ENCODE results near the gene MIDN.
"Not testable (repeated sequence)": the region's sequence is repeated elsewhere in the genome, so short reads cannot be mapped to it uniquely, and the experiment has no call there.

MIDN gene

DNA sequence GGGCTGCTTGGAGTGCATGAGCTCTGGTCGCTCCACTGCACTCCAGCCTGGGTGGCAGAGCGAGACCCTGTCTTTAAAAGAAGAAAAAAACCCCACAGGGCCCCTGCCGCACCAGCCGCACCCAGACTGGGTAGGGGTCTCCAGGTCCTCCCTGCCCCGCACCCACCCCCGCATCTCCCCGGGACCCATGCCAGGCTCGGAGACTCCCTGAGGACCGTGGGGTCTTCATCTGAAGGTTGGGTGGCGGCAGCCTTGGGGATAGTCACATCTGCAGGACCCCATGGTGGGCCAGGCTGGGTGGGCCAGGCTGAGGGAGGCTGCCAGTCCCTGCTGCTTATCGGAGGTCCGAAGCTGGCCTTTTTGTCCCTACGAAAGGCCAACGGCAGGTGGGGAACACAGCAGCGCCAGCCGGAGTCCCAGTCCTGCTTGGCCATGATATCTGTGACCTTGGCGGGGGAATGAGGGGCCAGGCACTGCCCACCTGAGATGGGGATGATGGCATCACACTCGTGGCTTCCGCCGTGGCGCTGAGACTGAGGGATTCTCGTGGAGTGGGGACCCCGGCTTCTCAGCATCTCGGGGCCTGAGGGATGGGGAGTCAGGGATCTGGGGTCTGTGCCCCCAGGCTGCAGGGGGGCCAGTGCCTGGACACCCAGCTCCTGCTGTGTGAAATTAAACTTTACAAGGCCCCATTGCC, 48.3 kb downstream of the MIDN start:
- DNase-seq, result no peak

DNA sequence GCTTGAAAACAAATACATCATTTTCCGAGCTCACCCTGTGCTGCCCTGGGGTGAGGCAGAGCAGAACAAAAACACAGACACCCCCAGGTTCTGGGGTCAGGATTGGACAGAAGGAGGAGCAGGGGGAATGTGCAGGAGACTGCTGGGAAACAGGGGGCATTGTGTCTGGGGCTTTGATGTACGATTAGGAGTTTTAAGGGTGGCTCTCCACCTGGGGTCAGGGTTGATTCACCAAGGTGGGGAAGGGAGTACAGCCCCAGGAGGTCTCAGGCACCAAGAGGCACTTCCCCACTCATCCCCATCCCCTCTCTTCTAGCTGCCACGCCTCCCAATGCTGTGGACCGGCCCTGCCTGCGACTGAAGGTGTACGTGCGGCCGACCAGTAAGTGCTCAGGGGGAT, 49.9 kb downstream of the MIDN start:
- no peak for DNase-seq

GRCh38 chr19:1299801-1300200, 51.4 kb downstream of the MIDN start:
- DNase-seq, result no peak

- DNase-seq, result no peak
These were observed 52.5 kb downstream of the MIDN start for GRCh38 chr19:1300744-1301490.

GRCh38 chr19:1302533-1303239, 54.3 kb downstream of the MIDN start:
- DNase-seq, result no peak

DNA sequence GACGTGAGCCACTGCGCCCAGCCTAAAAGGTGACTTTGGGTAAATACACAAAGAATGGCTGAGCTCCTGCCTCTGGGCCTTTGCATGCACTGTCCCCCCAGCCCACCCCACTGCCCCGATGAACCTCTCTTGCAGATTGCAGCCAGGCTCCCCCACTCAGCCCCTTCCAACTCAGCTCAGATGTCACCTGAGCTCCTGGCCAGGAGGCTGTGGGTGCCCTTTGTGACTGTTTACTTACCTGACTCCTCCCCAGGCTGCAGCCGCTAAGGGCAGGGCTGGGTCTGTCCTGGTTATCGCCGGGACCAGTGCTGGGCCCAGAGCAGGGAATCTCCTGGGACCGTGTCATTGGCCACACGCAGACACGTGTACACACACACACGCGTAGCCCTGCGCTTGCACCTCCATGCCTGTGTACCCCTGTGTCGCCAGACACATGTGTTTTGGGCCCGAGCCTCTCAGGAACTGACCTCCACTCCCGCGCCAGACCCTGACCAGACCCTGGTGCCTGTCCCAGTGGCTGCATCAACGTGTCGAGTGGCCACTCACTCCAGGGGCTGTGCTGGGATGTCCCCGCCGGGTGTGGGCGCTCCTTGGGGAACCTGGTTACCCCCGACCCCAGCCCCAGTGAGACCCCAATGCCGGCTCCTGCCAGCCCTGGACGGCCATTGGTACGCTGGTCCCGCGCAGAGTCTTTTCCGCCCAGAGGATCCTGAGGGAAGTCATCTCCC, 56.0 kb downstream of the MIDN start:
- no peak for DNase-seq

DNA sequence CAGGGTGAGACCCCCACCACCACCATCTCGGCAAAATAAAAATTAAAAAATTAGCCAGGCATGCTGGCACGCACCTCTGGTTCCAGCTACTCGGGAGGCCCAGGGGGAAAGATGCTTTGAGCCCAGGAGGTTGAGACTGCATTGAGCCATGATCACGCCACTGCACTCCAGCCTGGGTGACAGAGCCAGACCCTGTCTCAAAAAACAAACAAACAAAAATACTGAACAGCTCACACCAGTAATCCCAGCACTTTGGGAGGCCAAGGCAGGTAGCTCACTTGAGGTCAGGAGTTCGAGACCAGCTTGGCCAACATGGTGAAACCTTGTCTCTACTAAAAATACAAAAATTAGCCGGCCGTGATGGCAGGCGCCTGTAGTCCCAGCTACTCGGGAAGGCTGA, 57.0 kb downstream of the MIDN start:
- DNase-seq, result not testable (repeated sequence)

DNA sequence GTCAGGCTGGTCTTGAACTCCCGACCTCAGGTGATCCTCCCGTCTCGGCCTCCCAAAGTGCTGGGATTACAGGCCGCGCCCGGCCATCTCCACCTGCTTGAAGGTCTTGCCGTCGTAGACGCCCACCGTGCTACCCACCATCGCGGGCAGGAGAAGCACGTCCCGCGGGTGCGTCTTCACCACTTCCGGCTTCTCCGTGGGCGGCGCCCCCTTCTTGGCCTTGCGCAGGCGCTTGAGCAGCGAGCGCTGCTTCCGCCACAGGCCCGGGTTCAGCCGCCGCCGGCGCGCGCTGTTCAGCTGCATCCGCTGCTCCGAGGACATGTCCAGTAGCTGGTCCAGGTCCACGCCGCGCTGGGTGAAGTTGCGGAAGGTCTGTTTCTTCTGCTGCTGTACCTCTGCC, 58.9 kb downstream of the MIDN start:
- DNase-seq, result no peak

- DNase-seq, result no peak
These were observed 59.4 kb downstream of the MIDN start for GRCh38 chr19:1307755-1308303.

DNA sequence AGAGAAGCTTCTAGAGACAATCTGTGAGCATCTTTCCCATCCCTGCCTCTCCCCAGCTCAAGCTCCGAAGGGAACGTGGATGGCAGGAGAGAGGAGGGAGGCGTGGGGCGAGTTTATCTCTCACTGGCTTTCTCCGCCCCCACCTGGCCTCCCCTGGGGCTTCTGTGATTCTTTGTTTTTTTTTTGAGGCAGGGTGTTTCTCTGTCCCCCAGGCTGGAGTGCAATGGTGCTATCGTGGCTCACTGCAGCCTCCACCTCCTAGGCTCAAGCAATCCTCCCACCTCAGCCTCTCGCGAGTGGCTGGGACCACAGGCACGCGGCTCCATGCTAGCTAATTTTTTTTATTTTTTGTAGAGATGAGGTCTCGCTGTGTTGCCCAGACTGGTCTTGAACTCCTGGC, 60.3 kb downstream of the MIDN start:
- no peak for DNase-seq
